ENCODE measurements around the gene TAF11L4.

GRCh38 chr5:17482790-17483189, 38.8 kb upstream of the TAF11L4 start:
- TF ChIP-seq MXD4 (CRISPR knock-in tag; IDR thresholded peaks at IDR 0.05; ENCODE audit: borderline replicate concordance) = no peak
- no peak for TF ChIP-seq CTCF (IDR thresholded peaks at IDR 0.05)
- no peak for TF ChIP-seq PREB (CRISPR knock-in tag; IDR thresholded peaks at IDR 0.05; ENCODE audit: borderline replicate concordance)
- TF ChIP-seq ZNF423 (CRISPR knock-in tag; IDR thresholded peaks at IDR 0.05) = no peak
- no peak for TF ChIP-seq USF2 (CRISPR knock-in tag; IDR thresholded peaks at IDR 0.05)
- no peak for TF ChIP-seq NR1H2 (CRISPR knock-in tag; IDR thresholded peaks at IDR 0.05)
- TF ChIP-seq NR3C1 (CRISPR knock-in tag; conservative IDR thresholded peaks at IDR 0.05; ENCODE audit: low read depth) = no peak
- no peak for TF ChIP-seq ZBTB43 (CRISPR knock-in tag; IDR thresholded peaks at IDR 0.05)
- no peak for TF ChIP-seq ZNF121 (CRISPR knock-in tag; IDR thresholded peaks at IDR 0.05)
- TF ChIP-seq SP1 (CRISPR knock-in tag; conservative IDR thresholded peaks at IDR 0.05) = no peak
- no peak for TF ChIP-seq ETV6 (CRISPR knock-in tag; IDR thresholded peaks at IDR 0.05)
- TF ChIP-seq MAX (CRISPR knock-in tag; IDR thresholded peaks at IDR 0.05) = no peak

Data from WTC11 (cell line).